ENCODE results near the gene PDYN.

DNA sequence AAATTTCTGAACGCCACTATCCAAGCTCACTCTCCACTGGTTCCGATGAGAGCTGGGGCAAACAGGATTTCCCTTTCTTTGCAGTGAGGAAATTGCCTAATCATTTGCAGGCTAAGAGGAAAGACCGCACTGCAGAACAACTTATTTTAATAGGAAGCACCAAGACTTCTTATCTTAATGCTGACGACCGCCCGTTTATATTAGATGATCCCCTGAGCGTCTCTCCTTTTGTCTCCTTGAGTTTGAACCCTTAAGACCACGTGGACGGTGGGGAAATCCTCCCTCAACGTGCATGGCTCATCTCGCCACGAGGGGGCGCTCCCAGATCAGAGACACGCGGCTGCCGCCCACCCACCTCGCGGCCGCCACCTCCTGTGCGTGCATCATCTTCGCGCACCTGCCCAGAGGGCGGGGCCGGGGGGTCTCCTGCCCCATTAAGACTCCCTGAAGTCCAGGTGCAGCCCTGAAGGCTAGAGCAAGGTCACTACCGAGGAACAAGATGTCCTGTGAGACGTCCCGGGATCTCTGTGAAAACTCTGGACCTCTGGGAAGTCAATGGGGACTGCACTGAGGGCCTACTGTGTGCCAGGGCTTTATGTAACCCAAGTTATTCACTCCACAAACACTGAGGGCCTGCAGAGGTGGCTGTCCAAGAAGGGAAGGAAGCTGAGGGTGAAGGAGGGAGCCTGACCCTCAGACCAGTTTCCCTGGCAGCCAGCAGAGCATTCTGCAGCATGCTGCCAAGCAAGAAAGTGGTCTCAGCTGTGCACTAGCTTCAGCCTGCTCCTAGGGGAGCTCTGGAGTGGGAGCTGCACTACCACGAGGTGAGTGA, 28.1 kb downstream of the PDYN start:
- TF ChIP-seq ZNF274 (IDR thresholded peaks at IDR 0.05; ENCODE audit: low read depth, low read length) = no peak
- TF ChIP-seq YY1 (IDR thresholded peaks at IDR 0.05; ENCODE audit: insufficient read depth, insufficient read length) = no peak
- TF ChIP-seq SUZ12 (IDR thresholded peaks at IDR 0.05; ENCODE audit: extremely low read depth, insufficient read depth, insufficient read length) = no peak

Data from NT2/D1 (cell line).